ENCODE measurements around the gene NCOA5.

DNA sequence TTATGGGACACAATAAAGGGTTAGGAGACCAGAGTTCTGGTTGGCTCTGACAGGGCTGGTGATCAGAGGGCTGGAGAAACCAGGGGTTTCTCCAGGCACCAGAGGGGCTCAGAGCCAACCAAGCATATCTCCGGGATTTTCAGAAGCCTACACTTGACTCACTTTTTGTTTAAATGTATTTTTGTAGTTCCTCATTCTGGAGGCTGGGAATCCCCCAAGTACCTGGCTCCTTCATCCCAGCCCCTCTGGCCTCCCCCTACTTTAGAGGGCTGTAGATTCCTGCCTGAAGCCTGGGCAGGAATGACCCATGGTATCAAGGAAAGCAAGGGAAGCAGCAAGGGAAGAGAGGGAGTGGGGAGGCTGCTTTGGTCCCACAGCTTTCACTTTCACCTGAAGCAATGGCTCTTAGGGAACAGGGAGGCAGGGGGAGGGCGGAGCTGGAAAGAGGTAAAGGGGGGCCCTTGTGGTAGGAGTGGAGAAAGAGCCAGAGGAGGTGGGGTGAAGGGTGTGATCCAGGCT is 29.3 kb upstream of the NCOA5 start:
- TF ChIP-seq, protein P1, sequence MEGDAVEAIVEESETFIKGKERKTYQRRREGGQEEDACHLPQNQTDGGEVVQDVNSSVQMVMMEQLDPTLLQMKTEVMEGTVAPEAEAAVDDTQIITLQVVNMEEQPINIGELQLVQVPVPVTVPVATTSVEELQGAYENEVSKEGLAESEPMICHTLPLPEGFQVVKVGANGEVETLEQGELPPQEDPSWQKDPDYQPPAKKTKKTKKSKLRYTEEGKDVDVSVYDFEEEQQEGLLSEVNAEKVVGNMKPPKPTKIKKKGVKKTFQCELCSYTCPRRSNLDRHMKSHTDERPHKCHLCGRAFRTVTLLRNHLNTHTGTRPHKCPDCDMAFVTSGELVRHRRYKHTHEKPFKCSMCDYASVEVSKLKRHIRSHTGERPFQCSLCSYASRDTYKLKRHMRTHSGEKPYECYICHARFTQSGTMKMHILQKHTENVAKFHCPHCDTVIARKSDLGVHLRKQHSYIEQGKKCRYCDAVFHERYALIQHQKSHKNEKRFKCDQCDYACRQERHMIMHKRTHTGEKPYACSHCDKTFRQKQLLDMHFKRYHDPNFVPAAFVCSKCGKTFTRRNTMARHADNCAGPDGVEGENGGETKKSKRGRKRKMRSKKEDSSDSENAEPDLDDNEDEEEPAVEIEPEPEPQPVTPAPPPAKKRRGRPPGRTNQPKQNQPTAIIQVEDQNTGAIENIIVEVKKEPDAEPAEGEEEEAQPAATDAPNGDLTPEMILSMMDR (conservative IDR thresholded peaks at IDR 0.05; ENCODE audit: low read depth, low read length) = no peak
- TF ChIP-seq EZH2phosphoT487 (IDR thresholded peaks at IDR 0.05; ENCODE audit: borderline replicate concordance, low read length) = no peak
